K562 (cell line): ENCODE data around the gene PKD1L1. TPM values are rescaled to one million over a fixed set of nuclear protein-coding genes. Genes with fewer than 3 reads are reported as not detected.

ENCODE experiments used
- ATAC-seq: fragments of 200-7000 bp; cut with Tn5 transposase; 3 replicates; pipeline ENCODE4 v1.9.1; 2020; ENCODE audit warnings: moderate library complexity
- BruUV-seq: library from RNA; stranded (reverse); fragments of 400-500 nt; replicated peaks from 2 replicates; lab custom pipeline; 2021; lab: Mats Ljungman, UMichigan
- CTCF ChIA-PET: fragments of 300-600 bp; formaldehyde crosslinking; extraction: SDS; loops from one replicate; lab custom pipeline; 2021; ENCODE audit warnings: low intra/inter-chr PET ratio; lab: Yijun Ruan, JAX
- POLR2A ChIA-PET: fragments of 300-600, 350-650 bp; sonication (Branson Sonifier 250); formaldehyde crosslinking; extraction: SDS; loops from one replicate; lab custom pipeline; 2021; ENCODE audit warnings: antibody characterized with exemption, inconsistent platforms; lab: Yijun Ruan, JAX
- DNase-seq, 4 experiments: peaks; one replicate each; pipeline versions ENCODE4 v3.0.0 to v3.0.0-alpha.2; 2011 to 2018; ENCODE audit warnings: low spot score in 3 of 4, mixed read lengths in 3 of 4; ENCODE audit errors: extremely low read depth in 1 of 4
- FAIRE-seq: peaks from 2 replicates; lab custom pipeline; 2011; peaks lifted over from hg19 to GRCh38; lab: Jason Lieb, UNC
- H2AFZ ChIP-seq: 2 replicates; pipeline ENCODE4 v1.6.0; 2011; ENCODE audit warnings: low read depth, low read length, control low read depth, inconsistent platforms
- H3K27ac ChIP-seq: fragments of 200-600 bp; 3 replicates; pipeline ENCODE4 v1.8.0; 2011; ENCODE audit warnings: low read depth, mild to moderate bottlenecking, control low read depth, inconsistent platforms, low read length, moderate library complexity, mixed read lengths; ENCODE audit errors: extremely low read depth
- H3K27me3 ChIP-seq, 2 experiments: fragments of 300-600 bp in 1 of 2; 2 replicates in 1 of 2; 3 replicates in 1 of 2; pipeline versions ENCODE4 v1.6.0 to v1.8.0; 2011; ENCODE audit warnings: inconsistent platforms in 2 of 2, low read length in 2 of 2, mild to moderate bottlenecking in 1 of 2, mixed read lengths in 1 of 2, moderate library complexity in 1 of 2; ENCODE audit not compliant: control insufficient read depth in 2 of 2, insufficient read depth in 2 of 2
- H3K36me3 ChIP-seq: fragments of 300-600 bp; 3 replicates; pipeline ENCODE4 v1.8.0; 2011; ENCODE audit warnings: mild to moderate bottlenecking, low read length, inconsistent platforms; ENCODE audit not compliant: control insufficient read depth, insufficient read depth
- H3K4me1 ChIP-seq, 2 experiments: fragments of 200-600 bp in 1 of 2; replicated peaks in 1 of 2; 2 replicates in 1 of 2; 3 replicates in 1 of 2; pipeline versions ENCODE4 v1.5.1 to v1.8.0; 2011; ENCODE audit warnings: inconsistent platforms in 2 of 2, low read length in 2 of 2, mild to moderate bottlenecking in 1 of 2, mixed read lengths in 1 of 2, moderate library complexity in 1 of 2; ENCODE audit not compliant: control insufficient read depth in 2 of 2, insufficient read depth in 2 of 2
- H3K4me2 ChIP-seq: 2 replicates; pipeline ENCODE4 v1.6.1; 2011; ENCODE audit warnings: low read length, control low read depth, inconsistent platforms, mixed read lengths; ENCODE audit not compliant: insufficient read depth
- H3K4me3 ChIP-seq: fragments of 200-600 bp; sonication (generic), shearing (Covaris generic); 2 replicates; pipeline ENCODE4 v1.5.1; 2016; ENCODE audit warnings: control low read depth, inconsistent platforms
- H3K79me2 ChIP-seq: fragments of 200-600 bp; 3 replicates; pipeline ENCODE4 v1.8.0; 2011; ENCODE audit warnings: low read length, inconsistent platforms; ENCODE audit not compliant: control insufficient read depth, insufficient read depth
- H3K9ac ChIP-seq, 2 experiments: 2 replicates each; pipeline versions ENCODE4 v1.6.0 to v1.6.1; 2011; ENCODE audit warnings: low read depth in 2 of 2, low read length in 2 of 2, control low read depth in 1 of 2, inconsistent platforms in 1 of 2, mild to moderate bottlenecking in 1 of 2, mixed read lengths in 1 of 2; ENCODE audit not compliant: insufficient read depth in 1 of 2
- H3K9me1 ChIP-seq: one replicate; pipeline ENCODE4 v1.6.0; 2011; ENCODE audit warnings: inconsistent platforms, mild to moderate bottlenecking, low read length, moderate library complexity; ENCODE audit not compliant: control insufficient read depth, insufficient read depth
- H3K9me3 ChIP-seq: replicated peaks from 2 replicates; pipeline ENCODE4 v1.5.1; 2011; ENCODE audit warnings: low read depth, low read length, inconsistent platforms; ENCODE audit not compliant: control insufficient read depth, insufficient read depth
- H4K20me1 ChIP-seq: replicated peaks from 2 replicates; pipeline ENCODE4 v1.6.1; 2011; ENCODE audit warnings: low read length, inconsistent platforms, mixed read lengths; ENCODE audit not compliant: control insufficient read depth, insufficient read depth
- CTBP1 ChIP-seq: fragments of 450-650 bp; IDR thresholded peaks from 2 replicates; pipeline ENCODE4 v1.6.1; 2016; ENCODE audit warnings: borderline replicate concordance
- EWSR1 ChIP-seq: fragments of 450-650 bp; IDR thresholded peaks from 2 replicates; pipeline ENCODE4 v1.6.1; 2018; ENCODE audit warnings: borderline replicate concordance, mild to moderate bottlenecking, low read depth, moderate library complexity; ENCODE audit not compliant: partially characterized antibody
- GATAD2A ChIP-seq: fragments of 450-650 bp; IDR thresholded peaks from 2 replicates; pipeline ENCODE4 v1.6.1; 2017
- KAT2B ChIP-seq: IDR thresholded peaks from one replicate; pipeline ENCODE4 v1.6.1; 2012; ENCODE audit warnings: low read depth, mild to moderate bottlenecking, control low read depth, inconsistent platforms, low read length, moderate library complexity
- KLF16 ChIP-seq: IDR thresholded peaks from 2 replicates; pipeline ENCODE4 v1.6.1; 2016; ENCODE audit warnings: antibody characterized with exemption
- MAX ChIP-seq: sonication (generic); formaldehyde crosslinking; IDR thresholded peaks from 2 replicates; pipeline ENCODE4 v1.9.0; 2022; ENCODE audit warnings: mild to moderate bottlenecking, missing genetic modification reagents
- NR1H2 ChIP-seq: sonication (generic); formaldehyde crosslinking; IDR thresholded peaks from 2 replicates; pipeline ENCODE4 v1.4.0; 2020; ENCODE audit warnings: mild to moderate bottlenecking, missing genetic modification reagents
- PRPF4 ChIP-seq: fragments of 200-400 bp; formaldehyde crosslinking; IDR thresholded peaks from one replicate; pipeline ENCODE4 v1.6.1; 2017; ENCODE audit warnings: low read length, low read depth, mild to moderate bottlenecking; ENCODE audit not compliant: insufficient read depth, poor library complexity, severe bottlenecking
- SIX5 ChIP-seq, 2 experiments: IDR thresholded peaks; 2 replicates each; pipeline ENCODE4 v1.6.1; 2011; ENCODE audit warnings: low read length in 2 of 2, borderline replicate concordance in 1 of 2, low read depth in 1 of 2, mild to moderate bottlenecking in 1 of 2, moderate library complexity in 1 of 2; ENCODE audit not compliant: insufficient read depth in 1 of 2
- ZFX ChIP-seq: sonication (generic); formaldehyde crosslinking; IDR thresholded peaks from 2 replicates; pipeline ENCODE4 v1.8.0; 2022; ENCODE audit warnings: mild to moderate bottlenecking, missing genetic modification reagents, moderate library complexity
- ZNF140 ChIP-seq: fragments of 250-450 bp; sonication (Bioruptor Pico); IDR thresholded peaks from 2 replicates; pipeline ENCODE4 v1.8.0; 2021; ENCODE audit warnings: moderate library complexity, mild to moderate bottlenecking, inconsistent platforms
- ZNF518B ChIP-seq: fragments of 250-450 bp; sonication (Bioruptor Pico); IDR thresholded peaks from 2 replicates; pipeline ENCODE4 v1.5.0; 2021; ENCODE audit warnings: mild to moderate bottlenecking, moderate library complexity
- ZNF589 ChIP-seq: fragments of 200-800 bp; sonication (Bioruptor generic); IDR thresholded peaks from 2 replicates; pipeline ENCODE4 v1.6.1; 2016; ENCODE audit warnings: low read depth, missing genetic modification characterization, missing compliant biosample characterization
- WGBS: fragments of 100-300 bp; shearing (Covaris generic); methylation state at CpG from one replicate; pipeline ENCODE4 v1.1.6; 2016; ENCODE audit warnings: low coverage, mixed read lengths; ENCODE audit not compliant: insufficient coverage; ENCODE audit errors: missing lambda C conversion rate; 5-methylcytosine and 5-hydroxymethylcytosine counted together
- in situ Hi-C: fragments of 300-500 bp; cut with MboI; formaldehyde crosslinking; loops from 4 replicates; pipeline ENCODE4 v1.15.0; 2018; ENCODE audit warnings: inconsistent platforms, mixed read lengths
- intact Hi-C: fragments of 100-400 bp; cut with micrococcal nuclease; formaldehyde crosslinking; loops from 2 replicates; pipeline ENCODE4 v1.14.2; 2022
- polyA plus RNA-seq, 8 experiments: library from polyadenylated mRNA; depleted of rRNA in 4 of 8; stranded (reverse) in 5 of 8; unstranded in 3 of 8; fragments of >200 nt; fragmentation: Nextera tagmentation in 2 of 8; fragmentation: Illumina TruSeq in 1 of 8; extraction: Ambion mirVana in 2 of 8; extraction: Trizol in 1 of 8; gene quantifications; 2 replicates each; pipeline versions ENCODE4 v1.2.1 to v1.2.3, GENCODE V29; 2011 to 2014; ENCODE audit warnings: inconsistent platforms in 1 of 8, missing spikeins in 1 of 8
- total RNA-seq, 7 experiments: library from RNA; depleted of rRNA in 6 of 7; stranded (reverse); fragments of >200 nt in 6 of 7; fragmentation: Illumina TruSeq in 2 of 7; extraction: Trizol in 2 of 7; gene quantifications; 2 replicates each; pipeline versions ENCODE4 v1.2.1 to v1.2.3, GENCODE V29; 2011 to 2021; ENCODE audit warnings: low replicate concordance in 1 of 7
- TF ChIP-seq, protein P1 (sequence below), 2 experiments: fragments of 450-650 bp; IDR thresholded peaks; 2 replicates each; pipeline ENCODE4 v1.6.1; 2016
- TF ChIP-seq, protein P2 (sequence below): fragments of 250-450 bp; sonication (Bioruptor Pico); IDR thresholded peaks from 2 replicates; pipeline ENCODE4 v1.8.0; 2022; ENCODE audit warnings: inconsistent platforms, mild to moderate bottlenecking, moderate library complexity, borderline replicate concordance

The PKD1L1 gene
- total and polyA plus RNA-seq, 9 of the 15 experiments (the other 6 are each of a cell fraction or from before 2014, with no cell fraction given), result 0.01 to 0.02 TPM; not detected in 7

- WGBS, result 90% methylated on average over 5 of the region's 6 CpGs
- FAIRE-seq (no peak), DNase-seq (no peak), ATAC-seq (no peak)
- no peaks in the 10 kb centered on the region for H4K20me1 ChIP-seq
- H3K4me2 ChIP-seq, result no peak overlapping the region
- in situ Hi-C loops (no loop called here), intact Hi-C loops (no loop called here)
- ChIA-PET CTCF (no interaction called here), POLR2A (no interaction called here)
- H3K4me3 ChIP-seq, result no peak overlapping the region
- no peak overlapping the region for H3K9ac ChIP-seq
- no TSS peak for BruUV-seq
- peaks cover 21% of the 10 kb centered on the region; the same call in 2 of the 3 replicates for H3K36me3 ChIP-seq
- H3K4me1 ChIP-seq, result no peaks in the 10 kb centered on the region
- H3K9me3 ChIP-seq, result no peaks in the 10 kb centered on the region; the same call in 1 of the 2 replicates
- no peaks in the 10 kb centered on the region for H3K9me1 ChIP-seq
- no peak overlapping the region for H3K27ac ChIP-seq
- no peak overlapping the region for H2AFZ ChIP-seq
- H3K27me3 ChIP-seq, result no peaks in the 10 kb centered on the region
- H3K79me2 ChIP-seq, result no peaks in the 10 kb centered on the region
- TF ChIP-seq ZNF140 (CRISPR knock-in tag) (no peak), MAX (no peak), KLF16 (no peak), GATAD2A (no peak), ZNF589 (CRISPR knock-in tag) (no peak), SIX5 (IDR thresholded peaks at IDR 0.05; ENCODE audit: borderline replicate concordance in 1 of 2, insufficient read depth in 1 of 2, low read depth in 1 of 2, low read length in 2 of 2) (no peak), ZNF518B (no peak), CTBP1 (no peak), PRPF4 (no peak), NR1H2 (no peak), ZFX (no peak), KAT2B (no peak), EWSR1 (no peak)
- TF ChIP-seq, protein P1, sequence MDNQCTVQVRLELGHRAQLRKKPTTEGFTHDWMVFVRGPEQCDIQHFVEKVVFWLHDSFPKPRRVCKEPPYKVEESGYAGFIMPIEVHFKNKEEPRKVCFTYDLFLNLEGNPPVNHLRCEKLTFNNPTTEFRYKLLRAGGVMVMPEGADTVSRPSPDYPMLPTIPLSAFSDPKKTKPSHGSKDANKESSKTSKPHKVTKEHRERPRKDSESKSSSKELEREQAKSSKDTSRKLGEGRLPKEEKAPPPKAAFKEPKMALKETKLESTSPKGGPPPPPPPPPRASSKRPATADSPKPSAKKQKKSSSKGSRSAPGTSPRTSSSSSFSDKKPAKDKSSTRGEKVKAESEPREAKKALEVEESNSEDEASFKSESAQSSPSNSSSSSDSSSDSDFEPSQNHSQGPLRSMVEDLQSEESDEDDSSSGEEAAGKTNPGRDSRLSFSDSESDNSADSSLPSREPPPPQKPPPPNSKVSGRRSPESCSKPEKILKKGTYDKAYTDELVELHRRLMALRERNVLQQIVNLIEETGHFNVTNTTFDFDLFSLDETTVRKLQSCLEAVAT (IDR thresholded peaks at IDR 0.05), result no peak
- TF ChIP-seq, protein P2, sequence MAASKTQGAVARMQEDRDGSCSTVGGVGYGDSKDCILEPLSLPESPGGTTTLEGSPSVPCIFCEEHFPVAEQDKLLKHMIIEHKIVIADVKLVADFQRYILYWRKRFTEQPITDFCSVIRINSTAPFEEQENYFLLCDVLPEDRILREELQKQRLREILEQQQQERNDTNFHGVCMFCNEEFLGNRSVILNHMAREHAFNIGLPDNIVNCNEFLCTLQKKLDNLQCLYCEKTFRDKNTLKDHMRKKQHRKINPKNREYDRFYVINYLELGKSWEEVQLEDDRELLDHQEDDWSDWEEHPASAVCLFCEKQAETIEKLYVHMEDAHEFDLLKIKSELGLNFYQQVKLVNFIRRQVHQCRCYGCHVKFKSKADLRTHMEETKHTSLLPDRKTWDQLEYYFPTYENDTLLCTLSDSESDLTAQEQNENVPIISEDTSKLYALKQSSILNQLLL (CRISPR knock-in tag), result no peak
Measured at GRCh38 chr7:47956220-47956619, 8.0 kb upstream of the PKD1L1 start.
